ENCODE data around the gene TMEM214.

TMEM214 gene

DNA sequence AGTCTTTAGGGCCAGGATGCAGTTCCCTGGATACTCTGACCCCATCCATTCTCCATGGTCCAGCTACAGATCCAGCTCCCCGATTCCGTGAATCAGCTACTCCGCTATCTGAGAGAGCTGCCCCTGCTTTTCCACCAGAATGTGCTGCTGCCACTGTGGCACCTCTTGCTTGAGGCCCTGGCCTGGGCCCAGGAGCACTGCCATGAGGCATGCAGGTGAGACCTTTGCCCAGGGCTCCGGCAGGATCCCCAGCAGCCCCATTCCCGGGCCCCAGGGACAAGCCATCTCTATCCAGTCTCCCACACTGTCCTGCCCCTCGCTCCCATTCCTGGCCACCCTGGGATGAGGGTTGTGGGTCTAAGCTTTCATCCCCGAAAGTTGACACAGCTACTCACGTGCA lies 7.5 kb downstream of the TMEM214 start:
- DNase-seq = no peak

DNA sequence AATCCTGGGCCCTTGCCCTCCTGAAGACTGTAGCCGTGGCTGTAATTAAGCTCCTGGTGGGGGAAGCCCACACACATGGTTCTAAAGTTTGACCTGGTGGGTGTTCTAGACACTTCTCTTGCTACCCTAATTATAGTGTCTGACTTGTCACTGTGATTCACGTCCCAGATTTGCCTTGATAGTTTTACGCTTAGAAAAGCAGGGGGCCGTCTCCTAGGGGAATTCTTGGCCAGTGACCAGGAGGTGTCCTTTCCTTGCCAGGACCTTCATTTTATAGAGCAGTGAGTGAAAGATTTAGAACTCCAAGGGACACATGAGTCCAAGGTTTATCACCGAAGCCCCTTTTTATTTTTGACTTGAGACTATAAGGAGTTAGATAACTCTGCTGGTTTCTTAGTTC lies 9.0 kb downstream of the TMEM214 start:
- DNase-seq = no peak

DNA sequence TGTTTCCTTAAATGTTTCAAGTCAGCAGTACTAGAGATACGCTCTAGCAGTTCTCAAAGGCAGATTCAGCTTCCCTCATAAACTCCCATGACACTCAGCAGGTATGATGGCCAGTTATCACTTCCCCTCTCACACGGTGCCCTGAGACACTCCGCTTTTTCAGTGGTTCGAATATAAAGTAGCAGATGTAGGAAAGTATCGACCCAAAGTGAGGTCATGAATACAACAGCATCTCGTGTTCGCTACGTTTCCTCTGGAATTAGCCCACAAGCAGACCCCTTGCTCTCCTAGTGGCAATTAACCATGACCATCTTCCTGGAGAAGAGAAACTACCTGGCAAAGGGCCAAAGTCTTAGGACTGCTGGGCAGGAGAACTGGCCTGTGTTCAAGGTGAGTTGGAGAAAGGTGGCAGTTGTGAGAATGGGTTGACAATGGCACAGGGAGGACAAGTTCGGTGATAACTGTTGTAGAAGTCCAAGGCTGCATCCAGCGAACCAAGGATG lies 9.4 kb downstream of the TMEM214 start:
- no peak for DNase-seq

DNA sequence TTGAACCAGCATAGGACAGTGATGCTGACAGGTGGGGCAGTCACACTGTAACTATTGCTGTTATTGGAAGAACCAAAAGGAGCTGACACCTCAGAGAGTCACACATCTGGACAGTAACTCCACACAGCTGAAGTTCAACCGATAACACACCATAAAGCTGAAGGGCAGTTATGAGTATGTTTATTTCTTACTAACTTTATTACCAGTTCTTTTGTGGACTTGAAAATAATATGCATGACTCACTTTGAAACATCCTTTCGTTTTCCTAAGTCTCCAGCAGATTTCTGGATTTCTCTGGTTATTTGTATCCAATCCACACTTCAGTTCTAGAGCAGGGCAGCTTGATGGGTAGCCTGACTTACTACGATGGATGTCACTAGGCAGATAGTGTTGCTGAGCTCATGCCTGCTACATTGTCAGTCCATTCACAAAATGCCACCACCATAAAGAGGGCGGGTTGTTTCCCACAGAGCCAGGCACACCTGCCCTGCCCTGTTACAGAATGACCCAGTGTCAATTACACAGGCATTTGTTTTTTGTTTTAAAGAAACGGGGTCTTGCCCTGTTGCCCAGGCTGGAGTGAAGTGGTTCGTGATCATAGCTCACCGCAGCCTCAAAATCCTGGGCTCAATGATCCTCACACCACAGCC lies 10.3 kb downstream of the TMEM214 start:
- no peak for DNase-seq

DNA sequence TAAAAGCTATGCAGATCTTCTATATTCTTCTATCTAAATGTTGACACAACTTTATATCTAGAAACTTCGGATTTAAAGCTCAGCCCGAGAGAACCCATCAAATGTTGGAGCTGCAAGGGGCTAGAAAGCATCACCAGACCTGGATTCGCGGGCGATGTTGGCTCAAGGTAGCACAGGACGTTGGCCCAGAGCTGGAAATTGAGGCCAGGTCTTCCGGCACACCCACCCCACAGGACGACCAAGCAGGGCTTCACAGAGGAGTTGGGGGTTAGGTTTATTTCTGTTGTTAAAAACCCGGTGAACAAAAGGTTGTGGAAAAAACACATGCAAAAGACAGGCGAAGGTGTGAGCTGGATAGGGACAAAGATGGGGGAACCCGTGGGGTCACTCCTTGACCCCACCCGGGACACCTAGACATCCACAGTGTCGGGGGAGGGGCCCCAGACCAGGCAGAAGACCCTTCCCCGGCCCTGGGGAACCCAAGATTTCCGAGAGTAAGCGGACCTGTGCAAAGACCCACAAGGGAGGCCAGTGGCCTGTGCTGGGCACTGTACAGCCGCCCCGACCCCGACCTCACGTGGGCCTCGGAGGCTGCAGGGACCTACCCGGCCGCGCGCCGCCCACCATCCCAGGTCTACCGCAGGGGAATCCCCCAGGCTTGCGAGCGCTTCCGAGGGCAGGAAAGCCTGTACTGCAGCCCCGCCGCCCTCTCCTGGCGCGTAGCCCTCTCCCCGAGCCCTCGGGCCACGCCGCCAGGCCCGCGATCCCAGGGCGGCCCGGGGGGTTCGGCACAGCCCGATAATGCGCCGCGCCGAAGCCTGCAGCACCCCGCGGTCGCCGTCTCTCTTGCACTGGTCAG lies 16.9 kb downstream of the TMEM214 start:
- peak; percentile 78 for DNase-seq

DNA sequence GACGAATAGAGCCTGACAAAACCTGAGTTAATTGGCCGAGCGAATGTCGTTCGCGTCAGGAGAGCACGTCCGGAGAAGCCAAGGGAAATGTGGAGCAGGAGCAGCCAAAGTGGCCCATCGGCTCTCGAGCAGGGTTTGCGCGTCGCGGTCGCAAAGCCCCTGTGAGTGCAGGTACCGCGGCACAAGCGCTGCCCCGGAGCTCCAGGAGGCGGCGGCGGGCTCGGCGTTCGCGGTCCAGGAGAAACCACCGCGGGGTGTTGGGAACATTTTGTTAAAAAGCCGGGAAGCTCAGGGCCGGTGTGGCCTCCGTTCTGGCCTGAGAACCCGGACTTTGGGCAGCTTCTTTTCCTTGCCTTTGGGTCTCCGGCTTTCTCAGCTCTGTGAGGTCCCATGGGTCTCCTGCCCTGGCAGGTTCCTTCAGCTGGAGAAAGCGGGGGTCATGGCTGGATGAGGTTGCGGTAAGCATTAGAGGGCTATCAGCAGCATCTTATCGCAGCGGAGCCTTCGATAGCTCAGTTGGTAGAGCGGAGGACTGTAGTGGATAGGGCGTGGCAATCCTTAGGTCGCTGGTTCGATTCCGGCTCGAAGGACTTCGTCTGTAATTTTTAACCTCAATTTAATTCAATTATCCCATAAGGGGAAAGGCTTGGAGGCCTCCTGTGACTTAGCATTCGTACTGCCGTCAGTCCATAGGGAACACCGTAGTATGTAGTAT lies 17.7 kb downstream of the TMEM214 start:
- DNase-seq = peak; percentile 94

DNA sequence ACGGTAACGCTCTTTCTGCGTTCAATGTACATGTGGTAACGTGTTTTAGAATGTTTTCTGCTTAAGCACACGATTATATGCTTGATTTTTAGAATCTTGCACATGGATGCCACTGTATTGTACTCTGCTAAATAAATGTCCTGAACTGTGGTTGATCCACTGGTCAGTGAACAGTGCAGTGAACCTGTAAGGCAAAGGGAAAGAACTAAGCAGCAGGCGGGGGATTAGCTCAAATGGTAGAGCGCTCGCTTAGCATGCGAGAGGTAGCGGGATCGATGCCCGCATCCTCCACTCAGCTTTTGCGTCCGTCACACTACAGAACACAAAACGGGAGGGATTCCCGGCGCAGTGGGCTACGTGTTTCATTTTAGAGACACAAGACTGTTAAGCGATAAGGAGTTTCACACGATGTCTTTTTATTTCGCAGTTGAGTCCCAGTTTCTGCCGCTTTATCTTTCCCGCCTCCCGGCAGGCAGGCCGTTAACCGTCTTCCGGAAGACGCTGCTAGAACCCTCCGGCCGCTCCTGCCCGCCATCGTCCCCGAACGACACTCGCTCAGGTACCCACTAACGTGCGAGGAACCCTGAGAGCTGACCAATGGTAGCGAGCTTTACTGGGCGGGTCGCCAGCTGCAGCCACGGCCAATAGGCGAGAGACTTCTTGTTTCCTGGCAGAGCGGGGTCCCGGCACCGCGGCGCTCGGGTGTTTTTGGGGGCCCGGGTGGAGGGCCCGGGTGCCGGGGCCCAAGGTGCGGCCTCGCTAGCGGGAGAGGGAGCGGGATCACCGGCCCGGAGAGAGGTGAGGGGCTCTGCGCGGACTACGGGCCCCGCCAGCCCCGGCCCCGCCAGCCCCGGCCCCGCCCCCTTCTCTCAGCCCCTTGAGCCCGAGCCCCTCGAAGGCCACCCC lies 18.5 kb downstream of the TMEM214 start, which contains the start of gene AGBL5:
Gene AGBL5 (plus strand): TSS at position 673 of the 906 bp plus-strand sequence. CDS start 1,291 bp downstream, outside the sequence.
- DNase-seq = peak; percentile 97

DNA sequence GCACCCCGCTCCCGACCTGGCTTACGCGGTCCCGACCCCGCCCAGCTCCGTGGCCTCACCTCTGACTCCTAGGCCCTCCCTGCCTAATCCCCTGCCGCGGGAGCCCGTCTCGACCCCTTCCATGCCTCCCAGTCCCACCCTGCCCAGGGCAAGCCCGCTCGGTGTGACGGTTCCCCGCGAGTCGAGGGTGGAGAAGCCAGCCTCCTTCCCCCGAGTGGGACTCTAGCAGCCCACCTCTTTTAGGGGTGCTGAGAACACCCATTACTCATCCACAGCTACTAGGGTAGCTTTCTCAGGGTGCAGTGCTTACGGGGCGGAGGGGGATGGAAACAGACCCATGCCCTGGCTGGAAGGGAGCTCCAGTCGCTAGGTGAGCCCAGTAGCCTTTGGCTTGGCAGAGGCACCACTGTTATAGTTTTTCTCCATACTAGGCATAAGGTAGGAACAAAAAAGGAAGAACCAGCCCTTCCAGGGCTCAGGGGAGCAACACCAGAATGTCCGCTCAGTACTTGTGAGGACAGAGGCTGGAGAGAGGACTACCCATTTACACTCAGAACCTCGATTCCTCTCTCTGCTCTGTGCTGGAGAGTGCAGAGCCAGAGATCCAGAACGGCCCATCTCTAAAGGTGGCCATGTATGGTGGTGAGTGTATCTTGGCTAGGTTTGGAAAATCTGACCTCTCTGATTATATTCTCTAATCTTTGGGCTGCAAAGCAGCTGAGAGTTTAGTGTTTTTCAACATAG lies 19.3 kb downstream of the TMEM214 start:
- peak; percentile 36 for DNase-seq

DNA sequence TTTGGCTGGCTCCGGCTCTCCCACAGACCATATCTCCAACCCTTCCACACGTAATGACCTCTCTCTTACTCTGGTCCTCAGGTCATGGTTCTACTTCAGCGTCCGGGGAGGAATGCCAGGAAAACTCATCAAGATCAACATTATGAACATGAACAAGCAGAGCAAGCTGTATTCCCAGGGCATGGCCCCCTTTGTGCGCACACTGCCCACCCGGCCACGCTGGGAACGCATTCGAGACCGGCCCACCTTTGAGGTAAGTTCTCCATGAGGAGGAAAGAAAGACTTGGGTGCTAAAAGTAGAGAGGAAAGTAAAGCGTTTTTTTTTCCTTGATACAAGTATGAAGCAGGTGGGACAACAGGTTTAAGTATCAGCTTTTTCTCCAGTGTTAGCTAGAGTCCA lies 20.6 kb downstream of the TMEM214 start:
- no peak for DNase-seq

DNA sequence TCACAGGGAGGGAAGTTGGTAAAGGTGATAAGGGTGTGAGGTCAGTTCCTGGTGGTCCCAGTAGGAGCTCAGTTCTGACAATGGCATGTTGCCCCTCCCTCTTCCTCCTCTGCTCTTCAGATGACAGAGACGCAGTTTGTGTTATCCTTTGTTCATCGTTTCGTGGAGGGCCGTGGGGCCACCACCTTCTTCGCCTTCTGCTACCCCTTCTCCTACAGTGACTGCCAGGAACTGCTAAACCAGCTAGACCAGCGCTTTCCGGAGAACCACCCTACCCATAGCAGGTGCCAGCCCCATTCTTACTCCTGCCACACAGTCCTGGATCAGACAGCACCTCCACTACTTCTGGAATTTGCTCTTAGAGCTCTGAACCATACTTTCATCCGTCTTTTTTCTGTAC lies 21.0 kb downstream of the TMEM214 start:
- DNase-seq = no peak

DNA sequence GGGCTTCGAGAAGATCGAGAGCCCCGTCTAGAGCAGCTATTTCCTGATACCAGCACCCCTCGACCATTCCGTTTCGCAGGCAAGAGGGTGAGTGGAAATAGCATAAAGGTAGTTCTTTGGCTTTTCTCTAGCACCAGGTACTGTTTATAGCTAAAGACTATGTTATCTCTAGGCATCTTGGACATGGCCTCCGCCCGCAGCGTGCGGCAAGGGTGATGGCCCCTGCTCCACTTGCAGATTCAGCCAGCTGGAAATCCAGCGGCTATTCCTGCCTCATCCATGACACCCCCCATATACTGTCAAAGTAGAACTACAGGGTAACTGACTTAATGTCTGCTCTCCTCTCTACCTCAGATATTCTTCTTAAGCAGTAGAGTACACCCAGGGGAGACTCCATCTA lies 22.0 kb downstream of the TMEM214 start:
- DNase-seq = no peak

DNA sequence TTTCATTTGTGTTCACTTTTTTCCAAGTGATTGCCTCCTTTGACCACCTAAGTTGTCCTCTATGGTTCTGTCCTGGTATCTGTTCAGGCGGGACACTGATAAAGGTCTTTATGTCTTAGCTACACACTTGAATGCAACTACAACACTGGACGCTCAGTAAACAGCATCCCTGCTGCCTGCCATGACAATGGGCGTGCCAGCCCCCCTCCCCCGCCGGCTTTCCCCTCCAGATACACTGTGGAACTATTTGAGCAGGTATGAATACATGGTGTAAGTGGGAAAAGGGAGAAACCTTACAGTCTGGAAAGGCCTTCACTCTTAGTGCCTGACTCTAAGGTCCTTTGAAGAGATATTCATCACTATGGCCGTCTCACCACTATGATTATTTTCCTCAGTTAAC lies 24.4 kb downstream of the TMEM214 start:
- no peak for DNase-seq

DNA sequence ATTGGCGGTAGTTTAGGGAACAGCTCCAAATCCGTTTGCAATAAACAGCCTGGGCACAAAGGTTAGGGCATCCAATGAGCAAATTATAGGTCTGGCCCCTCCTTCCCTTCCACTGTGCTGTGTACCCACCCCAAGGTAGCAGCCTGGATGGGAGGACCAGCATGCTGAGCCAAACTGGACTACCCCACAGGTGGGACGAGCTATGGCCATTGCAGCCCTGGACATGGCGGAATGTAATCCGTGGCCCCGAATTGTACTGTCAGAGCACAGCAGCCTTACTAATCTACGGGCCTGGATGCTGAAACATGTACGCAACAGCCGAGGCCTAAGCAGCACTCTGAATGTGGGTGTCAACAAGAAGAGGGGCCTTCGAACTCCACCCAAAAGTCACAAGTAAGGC lies 25.4 kb downstream of the TMEM214 start:
- DNase-seq = no peak

DNA sequence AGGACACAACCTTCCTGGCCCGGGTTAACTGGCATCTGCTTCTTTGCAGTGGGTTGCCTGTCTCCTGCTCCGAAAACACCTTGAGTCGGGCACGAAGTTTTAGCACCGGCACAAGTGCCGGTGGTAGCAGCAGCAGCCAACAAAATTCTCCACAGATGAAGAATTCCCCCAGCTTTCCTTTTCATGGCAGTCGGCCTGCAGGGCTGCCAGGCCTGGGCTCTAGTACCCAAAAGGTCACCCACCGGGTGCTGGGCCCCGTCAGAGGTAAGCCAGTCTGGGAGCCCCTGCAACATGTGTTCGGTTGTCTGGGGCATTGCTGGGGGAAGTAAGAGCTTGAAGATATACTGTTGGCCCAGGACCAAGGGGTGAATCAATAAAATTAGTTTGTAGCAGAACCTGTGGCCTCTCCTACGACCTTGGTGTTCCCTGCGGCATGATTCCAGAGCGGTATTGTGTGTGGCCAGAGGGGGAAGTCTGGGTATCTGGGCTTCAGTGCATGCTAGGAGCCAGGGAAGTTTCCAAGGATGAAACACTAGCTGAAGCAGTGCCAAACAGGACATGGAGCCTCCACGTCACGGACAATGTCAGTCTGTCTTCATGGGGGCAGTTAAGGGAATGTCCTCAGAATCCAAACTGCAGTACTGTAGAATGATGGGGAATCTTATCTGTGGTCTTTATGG lies 26.5 kb downstream of the TMEM214 start:
- DNase-seq = no peak

DNA sequence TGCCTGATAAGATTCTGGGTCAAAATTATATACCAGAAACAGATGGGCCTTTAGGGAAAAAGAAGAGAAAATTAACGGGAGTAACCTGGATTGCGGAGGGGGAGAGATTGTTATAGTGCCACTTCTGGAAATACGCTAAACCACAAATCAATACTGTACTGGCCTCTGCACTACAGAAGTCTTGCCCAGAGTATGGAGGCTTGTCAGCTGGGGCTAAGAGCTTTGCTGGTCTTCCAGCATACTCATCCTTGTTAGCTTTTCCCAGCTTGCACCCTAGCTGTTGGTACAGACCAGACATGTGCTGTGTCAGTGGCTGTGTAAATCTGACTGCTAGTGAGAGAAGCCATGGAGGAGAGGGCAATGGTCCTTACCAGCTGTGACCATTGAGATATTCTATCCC lies 27.6 kb downstream of the TMEM214 start:
- no peak for DNase-seq

DNA sequence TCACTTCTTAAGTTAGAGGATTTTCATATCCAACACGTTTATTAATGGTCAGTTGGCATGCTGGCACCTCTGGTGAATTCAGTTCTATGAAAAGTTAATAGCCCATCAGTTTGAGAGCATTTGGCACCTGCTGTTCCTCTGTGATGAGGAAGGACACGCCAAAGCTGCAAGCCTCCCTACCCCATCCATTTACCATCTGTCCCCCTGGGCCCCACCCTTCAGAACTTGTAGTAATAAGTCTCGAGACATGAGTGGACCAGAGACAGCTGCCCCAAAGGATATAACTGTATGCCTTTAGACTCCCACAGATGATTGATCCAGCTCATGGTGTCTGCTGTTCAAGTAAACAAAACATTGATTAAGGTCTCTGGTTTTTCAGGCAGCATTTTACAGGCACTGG lies 32.4 kb downstream of the TMEM214 start:
- DNase-seq = no peak

DNA sequence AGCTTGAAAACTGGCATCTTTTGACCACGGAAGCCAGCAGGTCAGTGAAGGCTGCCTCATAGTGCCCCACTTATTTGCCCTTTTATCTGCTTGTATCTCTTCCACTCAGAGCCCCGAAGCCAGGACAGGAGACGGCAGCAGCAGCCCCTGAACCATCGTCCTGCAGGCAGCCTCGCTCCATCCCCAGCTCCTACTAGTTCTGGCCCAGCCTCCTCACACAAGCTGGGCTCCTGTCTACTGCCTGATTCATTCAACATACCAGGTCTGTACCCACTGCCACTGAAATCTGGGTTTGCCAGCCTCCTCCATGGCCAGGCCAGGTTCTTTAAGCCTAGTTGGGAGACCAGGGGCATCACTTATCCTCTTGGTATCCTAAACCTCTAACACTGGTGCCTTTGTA lies 34.6 kb downstream of the TMEM214 start:
- DNase-seq = no peak

DNA sequence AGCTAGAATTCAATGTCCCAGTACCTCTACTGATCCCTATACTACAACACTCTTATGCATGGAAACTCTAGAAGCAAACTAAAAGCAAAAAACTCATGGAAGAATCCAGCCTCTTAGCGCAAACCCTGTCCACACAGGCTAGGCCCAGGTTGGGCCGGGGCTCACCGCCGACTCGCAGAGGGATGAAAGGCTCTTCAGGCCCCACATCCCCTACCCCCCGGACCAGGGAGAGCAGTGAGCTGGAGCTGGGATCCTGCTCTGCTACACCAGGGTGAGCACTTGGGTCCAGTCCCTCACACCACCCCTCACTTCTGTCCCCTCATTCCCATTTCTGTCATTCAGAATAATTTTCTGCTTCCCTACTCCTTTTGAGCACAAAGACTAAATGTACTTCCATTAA lies 36.7 kb downstream of the TMEM214 start:
- no peak for DNase-seq

DNA sequence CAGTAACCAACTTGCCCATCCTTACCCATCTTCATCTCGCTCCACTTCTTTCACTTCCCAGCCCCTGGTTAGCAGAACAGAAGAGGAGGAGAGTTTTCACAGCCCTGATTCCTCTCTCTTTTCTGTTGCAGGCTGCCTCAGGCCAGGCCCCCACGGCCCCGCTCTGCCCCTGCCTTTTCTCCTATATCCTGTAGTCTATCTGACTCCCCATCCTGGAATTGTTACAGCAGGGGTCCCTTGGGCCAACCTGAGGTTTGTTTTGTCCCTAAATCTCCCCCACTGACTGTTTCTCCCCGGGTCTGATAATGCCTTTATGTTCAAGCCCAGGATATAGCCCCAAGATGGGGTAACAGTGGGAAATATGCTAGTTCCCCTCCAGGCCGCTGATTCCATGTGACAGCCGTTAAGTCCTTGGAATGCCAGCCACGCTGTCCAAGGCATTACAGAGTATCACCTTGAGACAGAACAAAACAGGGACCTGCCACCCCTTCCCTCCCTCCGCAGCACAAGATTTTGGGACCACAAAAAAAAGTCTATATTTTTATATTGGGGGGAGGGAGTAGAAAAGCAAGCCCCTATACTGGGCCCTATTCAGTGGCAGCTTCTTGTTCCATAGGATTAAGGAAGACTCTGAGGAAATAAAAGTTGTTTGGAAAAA lies 37.3 kb downstream of the TMEM214 start:
- DNase-seq = no peak

DNA sequence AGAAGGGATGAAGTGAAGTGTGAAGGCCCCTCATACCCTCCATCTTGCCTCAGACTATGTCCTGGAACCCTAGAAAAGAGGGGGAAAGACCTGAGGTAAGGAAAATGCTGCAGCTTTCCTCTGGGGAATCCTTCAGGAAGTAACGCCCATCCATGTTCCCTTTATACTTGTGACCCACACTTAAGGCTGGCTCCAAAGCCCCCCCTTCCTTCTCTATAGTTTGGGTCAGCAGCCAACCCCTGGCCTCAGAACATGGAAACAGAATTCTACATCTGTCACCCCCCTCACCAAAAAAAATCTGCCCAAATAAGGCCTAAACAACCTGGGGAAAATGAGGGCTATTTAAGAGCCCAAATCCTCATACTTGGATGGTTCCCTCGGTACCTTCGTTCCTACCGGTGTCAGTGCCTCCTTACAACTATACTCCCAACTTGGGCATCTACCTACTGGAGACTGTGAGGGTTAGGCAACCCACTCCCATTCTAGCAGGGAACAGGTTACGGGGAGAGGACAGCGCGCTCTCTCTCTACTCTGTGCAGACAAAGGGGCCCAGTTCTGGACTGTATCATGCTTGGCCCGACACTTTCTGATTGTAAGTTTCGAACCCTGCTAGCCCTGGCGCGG lies 38.0 kb downstream of the TMEM214 start:
- no peak for DNase-seq

All from activated CD4-positive, alpha-beta T cell treated with anti-CD3 and anti-CD28 coated beads for 48 hours (primary cell).